Measurements from ENCODE around the gene TUBB2B.

The TUBB2B gene

GRCh38 chr6:3263096-3263495, 35.6 kb upstream of the TUBB2B start:
- no peak for DNase-seq (ENCODE audit: extremely low spot score)

GRCh38 chr6:3261921-3262320, 34.5 kb upstream of the TUBB2B start:
- CTCF ChIA-PET, result interaction anchor here (0.6 to 1.8 kb wide), 2 partner anchors 10 to 187 kb away, joined by 3 to 8 read pairs; no protein-coding TSS in a partner anchor
- TF ChIP-seq ELF4 (IDR thresholded peaks at IDR 0.05) (no peak), TARDBP (IDR thresholded peaks at IDR 0.05) (no peak), BHLHE40 (IDR thresholded peaks at IDR 0.05; ENCODE audit: borderline replicate concordance) (no peak), SP1 (IDR thresholded peaks at IDR 0.05) (no peak), NFRKB (IDR thresholded peaks at IDR 0.05) (no peak), ZNF384 (IDR thresholded peaks at IDR 0.05) (no peak), LEF1 (IDR thresholded peaks at IDR 0.05; ENCODE audit: borderline replicate concordance) (no peak), HDGF (IDR thresholded peaks at IDR 0.05; ENCODE audit: borderline replicate concordance) (no peak), FOXM1 (IDR thresholded peaks at IDR 0.05; ENCODE audit: borderline replicate concordance) (no peak), L3MBTL2 (conservative IDR thresholded peaks at IDR 0.05) (no peak), PKNOX1 (IDR thresholded peaks at IDR 0.05) (no peak), SUZ12 (IDR thresholded peaks at IDR 0.05) (no peak), FOXA1 (IDR thresholded peaks at IDR 0.05) (no peak), CTBP1 (IDR thresholded peaks at IDR 0.05; ENCODE audit: borderline replicate concordance) (no peak), ARNT (IDR thresholded peaks at IDR 0.05) (no peak), FOXK2 (IDR thresholded peaks at IDR 0.05) (no peak)
- POLR2A ChIA-PET, result no interaction called here
- no peak for DNase-seq (ENCODE audit: extremely low spot score)

More at GRCh38 chr6:3263096-3263495, 35.6 kb upstream of the TUBB2B start:
- TF ChIP-seq SP1 (IDR thresholded peaks at IDR 0.05) (no peak), HDGF (IDR thresholded peaks at IDR 0.05; ENCODE audit: borderline replicate concordance) (no peak), LEF1 (IDR thresholded peaks at IDR 0.05; ENCODE audit: borderline replicate concordance) (no peak), BHLHE40 (IDR thresholded peaks at IDR 0.05; ENCODE audit: borderline replicate concordance) (no peak), L3MBTL2 (conservative IDR thresholded peaks at IDR 0.05) (no peak), ARNT (IDR thresholded peaks at IDR 0.05) (no peak), ELF4 (IDR thresholded peaks at IDR 0.05) (no peak), FOXK2 (IDR thresholded peaks at IDR 0.05) (no peak), TARDBP (IDR thresholded peaks at IDR 0.05) (no peak), SUZ12 (IDR thresholded peaks at IDR 0.05) (no peak), FOXA1 (IDR thresholded peaks at IDR 0.05) (no peak), FOXM1 (IDR thresholded peaks at IDR 0.05; ENCODE audit: borderline replicate concordance) (no peak), NFRKB (IDR thresholded peaks at IDR 0.05) (no peak), CTBP1 (IDR thresholded peaks at IDR 0.05; ENCODE audit: borderline replicate concordance) (no peak), ZNF384 (IDR thresholded peaks at IDR 0.05) (no peak), PKNOX1 (IDR thresholded peaks at IDR 0.05) (no peak)
- CTCF ChIA-PET, result no interaction called here
- POLR2A ChIA-PET, result no interaction called here

GRCh38 chr6:3261518-3261820, 34.0 kb upstream of the TUBB2B start:
- DNase-seq (ENCODE audit: extremely low spot score), result no peak
- CTCF ChIA-PET, result interaction anchor here (0.6 to 1.8 kb wide), 2 partner anchors 10 to 387 kb away, joined by 3 to 8 read pairs; no protein-coding TSS in a partner anchor
- TF ChIP-seq BHLHE40 (IDR thresholded peaks at IDR 0.05; ENCODE audit: borderline replicate concordance), result no peak
- TF ChIP-seq FOXM1 (IDR thresholded peaks at IDR 0.05; ENCODE audit: borderline replicate concordance), result no peak
- TF ChIP-seq LEF1 (IDR thresholded peaks at IDR 0.05; ENCODE audit: borderline replicate concordance), result no peak
- no peak for TF ChIP-seq TARDBP (IDR thresholded peaks at IDR 0.05)
- TF ChIP-seq HDGF (IDR thresholded peaks at IDR 0.05; ENCODE audit: borderline replicate concordance), result no peak
- TF ChIP-seq ELF4 (IDR thresholded peaks at IDR 0.05), result no peak
- TF ChIP-seq ARNT (IDR thresholded peaks at IDR 0.05), result no peak
- POLR2A ChIA-PET, result no interaction called here

- CTCF ChIA-PET, result interaction anchor here (0.6 to 1.8 kb wide), 2 partner anchors 9 to 388 kb away, joined by 3 to 8 read pairs; no protein-coding TSS in a partner anchor
- POLR2A ChIA-PET, result no interaction called here
- no peak for DNase-seq (ENCODE audit: extremely low spot score)
- TF ChIP-seq ZNF384 (IDR thresholded peaks at IDR 0.05) (no peak), CTBP1 (IDR thresholded peaks at IDR 0.05; ENCODE audit: borderline replicate concordance) (no peak), ARNT (IDR thresholded peaks at IDR 0.05) (no peak)
Observed at GRCh38 chr6:3260772-3261517, 33.5 kb upstream of the TUBB2B start.

- no peak for DNase-seq (ENCODE audit: extremely low spot score)
- TF ChIP-seq HDGF (IDR thresholded peaks at IDR 0.05; ENCODE audit: borderline replicate concordance) (no peak), SP1 (IDR thresholded peaks at IDR 0.05) (no peak), CTBP1 (IDR thresholded peaks at IDR 0.05; ENCODE audit: borderline replicate concordance) (no peak), BHLHE40 (IDR thresholded peaks at IDR 0.05; ENCODE audit: borderline replicate concordance) (no peak), LEF1 (IDR thresholded peaks at IDR 0.05; ENCODE audit: borderline replicate concordance) (no peak), PKNOX1 (IDR thresholded peaks at IDR 0.05) (no peak), FOXA1 (IDR thresholded peaks at IDR 0.05) (no peak), SUZ12 (IDR thresholded peaks at IDR 0.05) (no peak), NFRKB (IDR thresholded peaks at IDR 0.05) (no peak), FOXM1 (IDR thresholded peaks at IDR 0.05; ENCODE audit: borderline replicate concordance) (no peak)
- ChIA-PET POLR2A (interaction anchor here (1.1 to 1.2 kb wide), 4 partner anchors 13 to 761 kb away, joined by 3 to 6 read pairs (median 4); a partner anchor contains a TSS), CTCF (interaction anchor here (0.6 to 1.3 kb wide), 3 partner anchors 9 to 19 kb away, joined by 3 to 7 read pairs (median 5); no protein-coding TSS in a partner anchor)
Observed at GRCh38 chr6:3260296-3260695, 32.8 kb upstream of the TUBB2B start.

- CTCF ChIA-PET, result interaction anchor here (0.6 to 1.3 kb wide), 3 partner anchors 8 to 20 kb away, joined by 3 to 7 read pairs (median 5); no protein-coding TSS in a partner anchor
- POLR2A ChIA-PET, result interaction anchor here (0.7 to 3.1 kb wide), 10 partner anchors 8 to 762 kb away, joined by 3 to 11 read pairs (median 4); partner anchors contain the start of gene BPHL
- TF ChIP-seq L3MBTL2 (conservative IDR thresholded peaks at IDR 0.05) (peak; percentile 79), FOXM1 (IDR thresholded peaks at IDR 0.05; ENCODE audit: borderline replicate concordance) (no peak)
- peak; percentile 52 for DNase-seq (ENCODE audit: extremely low spot score)
Observed at GRCh38 chr6:3259491-3259958, 32.1 kb upstream of the TUBB2B start.
